SK-N-SH (cell line): Measurements from ENCODE around the gene ENOX1.

Experiments
- CHD2 ChIP-seq: fragments of 150-350 bp; IDR thresholded peaks from 2 replicates; pipeline ENCODE4 v1.6.1; 2018; ENCODE audit warnings: low read length; ENCODE audit not compliant: partially characterized antibody
- EP300 ChIP-seq, 2 experiments: IDR thresholded peaks; 2 replicates each; pipeline versions ENCODE4 v1.4.0 to v1.6.1; 2012; ENCODE audit warnings: borderline replicate concordance in 1 of 2, low read depth in 1 of 2, low read length in 1 of 2
- FOXJ3 ChIP-seq: sonication (generic); formaldehyde crosslinking; IDR thresholded peaks from 2 replicates; pipeline ENCODE4 v1.5.1; 2020; ENCODE audit warnings: mild to moderate bottlenecking, missing genetic modification reagents
- JUND ChIP-seq: IDR thresholded peaks from 2 replicates; pipeline ENCODE4 v1.4.0; 2012
- NRF1 ChIP-seq: IDR thresholded peaks from 2 replicates; pipeline ENCODE4 v1.6.1; 2012; ENCODE audit warnings: low read depth, mild to moderate bottlenecking, low read length
- POLR2AphosphoS5 ChIP-seq: IDR thresholded peaks from 2 replicates; pipeline ENCODE4 v1.6.1; 2012; ENCODE audit warnings: low read depth, low read length
- RAD21 ChIP-seq: IDR thresholded peaks from 2 replicates; pipeline ENCODE4 v1.6.1; 2012; ENCODE audit warnings: mild to moderate bottlenecking, low read length
- RXRA ChIP-seq: IDR thresholded peaks from 2 replicates; pipeline ENCODE4 v1.4.0; 2012; ENCODE audit warnings: low read depth, mild to moderate bottlenecking, borderline replicate concordance
- YY1 ChIP-seq: IDR thresholded peaks from 2 replicates; pipeline ENCODE4 v1.4.0; 2012; ENCODE audit warnings: low read depth, mild to moderate bottlenecking
- TF ChIP-seq, protein P1 (sequence below): fragments of 200-600 bp; sonication (generic); IDR thresholded peaks from 2 replicates; pipeline ENCODE4 v1.6.1; 2017; ENCODE audit warnings: antibody characterized with exemption, mild to moderate bottlenecking, moderate library complexity
- TF ChIP-seq, protein P2 (sequence below): IDR thresholded peaks from 2 replicates; pipeline ENCODE4 v1.6.1; 2012; ENCODE audit warnings: mild to moderate bottlenecking, low read depth, low read length, moderate library complexity
- TF ChIP-seq, protein P3 (sequence below): IDR thresholded peaks from 2 replicates; pipeline ENCODE4 v1.4.0; 2012; ENCODE audit warnings: low read depth, borderline replicate concordance

DNA sequence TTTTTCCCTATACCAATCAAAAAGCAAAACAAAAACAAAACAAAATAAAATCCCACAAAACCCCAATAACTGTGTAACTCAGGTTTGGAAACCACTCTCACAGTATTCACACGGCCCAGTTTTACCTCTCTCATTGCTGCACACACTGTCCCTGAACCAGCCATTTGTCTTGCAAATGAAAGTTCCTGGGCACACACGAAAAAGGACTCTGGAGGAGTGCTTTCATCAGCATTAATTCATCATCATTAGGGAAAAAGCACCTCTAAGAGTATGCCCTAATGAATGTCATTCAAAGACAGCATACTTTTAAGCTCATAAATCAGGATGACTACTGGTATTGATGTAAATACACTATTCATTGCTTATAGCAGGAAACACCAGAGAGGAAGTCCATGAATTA is 457.1 kb downstream of the ENOX1 start:
- TF ChIP-seq, protein P1, sequence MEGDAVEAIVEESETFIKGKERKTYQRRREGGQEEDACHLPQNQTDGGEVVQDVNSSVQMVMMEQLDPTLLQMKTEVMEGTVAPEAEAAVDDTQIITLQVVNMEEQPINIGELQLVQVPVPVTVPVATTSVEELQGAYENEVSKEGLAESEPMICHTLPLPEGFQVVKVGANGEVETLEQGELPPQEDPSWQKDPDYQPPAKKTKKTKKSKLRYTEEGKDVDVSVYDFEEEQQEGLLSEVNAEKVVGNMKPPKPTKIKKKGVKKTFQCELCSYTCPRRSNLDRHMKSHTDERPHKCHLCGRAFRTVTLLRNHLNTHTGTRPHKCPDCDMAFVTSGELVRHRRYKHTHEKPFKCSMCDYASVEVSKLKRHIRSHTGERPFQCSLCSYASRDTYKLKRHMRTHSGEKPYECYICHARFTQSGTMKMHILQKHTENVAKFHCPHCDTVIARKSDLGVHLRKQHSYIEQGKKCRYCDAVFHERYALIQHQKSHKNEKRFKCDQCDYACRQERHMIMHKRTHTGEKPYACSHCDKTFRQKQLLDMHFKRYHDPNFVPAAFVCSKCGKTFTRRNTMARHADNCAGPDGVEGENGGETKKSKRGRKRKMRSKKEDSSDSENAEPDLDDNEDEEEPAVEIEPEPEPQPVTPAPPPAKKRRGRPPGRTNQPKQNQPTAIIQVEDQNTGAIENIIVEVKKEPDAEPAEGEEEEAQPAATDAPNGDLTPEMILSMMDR: no peak
- TF ChIP-seq FOXJ3 (CRISPR knock-in tag) (no peak), JUND (no peak), RXRA (no peak), YY1 (no peak), NRF1 (no peak), EP300 (IDR thresholded peaks at IDR 0.05; ENCODE audit: borderline replicate concordance in 1 of 2, low read depth in 1 of 2, low read length in 1 of 2) (no peak), POLR2AphosphoS5 (no peak), CHD2 (no peak), RAD21 (no peak)
- TF ChIP-seq, protein P2, sequence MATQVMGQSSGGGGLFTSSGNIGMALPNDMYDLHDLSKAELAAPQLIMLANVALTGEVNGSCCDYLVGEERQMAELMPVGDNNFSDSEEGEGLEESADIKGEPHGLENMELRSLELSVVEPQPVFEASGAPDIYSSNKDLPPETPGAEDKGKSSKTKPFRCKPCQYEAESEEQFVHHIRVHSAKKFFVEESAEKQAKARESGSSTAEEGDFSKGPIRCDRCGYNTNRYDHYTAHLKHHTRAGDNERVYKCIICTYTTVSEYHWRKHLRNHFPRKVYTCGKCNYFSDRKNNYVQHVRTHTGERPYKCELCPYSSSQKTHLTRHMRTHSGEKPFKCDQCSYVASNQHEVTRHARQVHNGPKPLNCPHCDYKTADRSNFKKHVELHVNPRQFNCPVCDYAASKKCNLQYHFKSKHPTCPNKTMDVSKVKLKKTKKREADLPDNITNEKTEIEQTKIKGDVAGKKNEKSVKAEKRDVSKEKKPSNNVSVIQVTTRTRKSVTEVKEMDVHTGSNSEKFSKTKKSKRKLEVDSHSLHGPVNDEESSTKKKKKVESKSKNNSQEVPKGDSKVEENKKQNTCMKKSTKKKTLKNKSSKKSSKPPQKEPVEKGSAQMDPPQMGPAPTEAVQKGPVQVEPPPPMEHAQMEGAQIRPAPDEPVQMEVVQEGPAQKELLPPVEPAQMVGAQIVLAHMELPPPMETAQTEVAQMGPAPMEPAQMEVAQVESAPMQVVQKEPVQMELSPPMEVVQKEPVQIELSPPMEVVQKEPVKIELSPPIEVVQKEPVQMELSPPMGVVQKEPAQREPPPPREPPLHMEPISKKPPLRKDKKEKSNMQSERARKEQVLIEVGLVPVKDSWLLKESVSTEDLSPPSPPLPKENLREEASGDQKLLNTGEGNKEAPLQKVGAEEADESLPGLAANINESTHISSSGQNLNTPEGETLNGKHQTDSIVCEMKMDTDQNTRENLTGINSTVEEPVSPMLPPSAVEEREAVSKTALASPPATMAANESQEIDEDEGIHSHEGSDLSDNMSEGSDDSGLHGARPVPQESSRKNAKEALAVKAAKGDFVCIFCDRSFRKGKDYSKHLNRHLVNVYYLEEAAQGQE: no peak
- TF ChIP-seq, protein P3, sequence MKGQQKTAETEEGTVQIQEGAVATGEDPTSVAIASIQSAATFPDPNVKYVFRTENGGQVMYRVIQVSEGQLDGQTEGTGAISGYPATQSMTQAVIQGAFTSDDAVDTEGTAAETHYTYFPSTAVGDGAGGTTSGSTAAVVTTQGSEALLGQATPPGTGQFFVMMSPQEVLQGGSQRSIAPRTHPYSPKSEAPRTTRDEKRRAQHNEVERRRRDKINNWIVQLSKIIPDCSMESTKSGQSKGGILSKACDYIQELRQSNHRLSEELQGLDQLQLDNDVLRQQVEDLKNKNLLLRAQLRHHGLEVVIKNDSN: no peak
